B cell (primary cell): ENCODE measurements around the gene GTPBP4. TPM values are rescaled to one million over a fixed set of nuclear protein-coding genes. Genes with fewer than 3 reads are reported as not detected.

Experiments
- ATAC-seq: fragments of 200-7000 bp; cut with Tn5 transposase; one replicate; pipeline ENCODE4 v1.10.0; 2021; ENCODE audit warnings: low read depth, mild to moderate bottlenecking, moderate number of reproducible peaks, moderate library complexity
- CTCF ChIA-PET: fragments of 350-600 bp; sonication (Branson Sonifier 250); formaldehyde crosslinking; loops from one replicate; lab custom pipeline; 2021; ENCODE audit warnings: antibody characterized with exemption, inconsistent platforms; lab: Charles Lee
- POLR2A ChIA-PET: fragments of 350-600 bp; sonication (Branson Sonifier 250); formaldehyde crosslinking; loops from one replicate; lab custom pipeline; 2021; ENCODE audit warnings: antibody characterized with exemption; lab: Charles Lee
- DNase-seq: peaks from one replicate; pipeline ENCODE4 v3.0.0; 2013
- H2AFZ ChIP-seq: 2 replicates; pipeline ENCODE4 v1.6.1; 2012; ENCODE audit warnings: mild to moderate bottlenecking, low read depth, low read length; ENCODE audit not compliant: insufficient read depth, poor library complexity, severe bottlenecking
- H3K27ac ChIP-seq, 2 donors: 1 replicate in 1 of 2; 2 replicates in 1 of 2; pipeline ENCODE4 v1.5.1; 2012 to 2013; ENCODE audit warnings: low read length in 2 of 2, mild to moderate bottlenecking in 2 of 2, moderate library complexity in 1 of 2
- H3K27me3 ChIP-seq, 4 experiments: fragments of 200-600 bp in 1 of 4; sonication (generic) in 1 of 4; replicated peaks in 1 of 4; 1 replicate in 2 of 4; 2 replicates in 2 of 4; pipeline versions ENCODE4 v1.6.1 to v1.7.0; 2013 to 2016; ENCODE audit warnings: low read length in 3 of 4, mild to moderate bottlenecking in 2 of 4, mixed read lengths in 1 of 4, moderate library complexity in 1 of 4; ENCODE audit not compliant: insufficient read depth in 4 of 4, control insufficient read depth in 3 of 4; ENCODE audit errors: control extremely low read depth in 1 of 4
- H3K36me3 ChIP-seq, 2 experiments: replicated peaks in 1 of 2; 1 replicate in 1 of 2; 2 replicates in 1 of 2; pipeline versions ENCODE4 v1.6.1 to v1.7.1; 2013; ENCODE audit warnings: low read length in 1 of 2; ENCODE audit not compliant: insufficient read depth in 2 of 2, control insufficient read depth in 1 of 2; ENCODE audit errors: control extremely low read depth in 1 of 2, extremely low read depth in 1 of 2
- H3K4me1 ChIP-seq, 2 donors: fragments of 200-600 bp in 1 of 2; sonication (generic) in 1 of 2; 1 replicate in 1 of 2; 2 replicates in 1 of 2; pipeline versions ENCODE4 v1.5.1 to v1.6.1; 2013 to 2017; ENCODE audit warnings: low read length in 2 of 2; ENCODE audit not compliant: control insufficient read depth in 2 of 2, insufficient read depth in 2 of 2
- H3K4me2 ChIP-seq: replicated peaks from 2 replicates; pipeline ENCODE3; 2012; ENCODE audit warnings: mild to moderate bottlenecking, low read depth, low read length; ENCODE audit not compliant: poor library complexity, severe bottlenecking
- H3K4me3 ChIP-seq, 5 experiments: fragments of 200-600 bp in 1 of 5; sonication (generic) in 1 of 5; 1 replicate in 3 of 5; 2 replicates in 2 of 5; pipeline versions ENCODE4 v1.5.1 to v1.7.0; 2011 to 2016; ENCODE audit warnings: low read length in 4 of 5, mild to moderate bottlenecking in 4 of 5, low read depth in 2 of 5, control low read depth in 1 of 5, moderate library complexity in 1 of 5; ENCODE audit not compliant: insufficient read depth in 1 of 5; ENCODE audit errors: control extremely low read depth in 1 of 5, extremely low read depth in 1 of 5
- H3K79me2 ChIP-seq: fragments of 200-600 bp; sonication (generic); one replicate; pipeline ENCODE4 v1.6.0; 2016; ENCODE audit warnings: low read length; ENCODE audit not compliant: control insufficient read depth, insufficient read depth
- H3K9ac ChIP-seq: fragments of 200-600 bp; sonication (generic); 2 replicates; pipeline ENCODE4 v1.6.1; 2017; ENCODE audit warnings: mild to moderate bottlenecking, low read length, moderate library complexity
- H3K9me3 ChIP-seq, 3 donors: one replicate each; pipeline versions ENCODE4 v1.6.1 to v1.7.1; 2013; ENCODE audit warnings: low read length in 2 of 3; ENCODE audit not compliant: control insufficient read depth in 2 of 3, insufficient read depth in 1 of 3; ENCODE audit errors: control extremely low read depth in 1 of 3
- H4K20me1 ChIP-seq: 2 replicates; pipeline ENCODE4 v1.6.0; 2012; ENCODE audit warnings: mild to moderate bottlenecking, low read length; ENCODE audit not compliant: insufficient read depth, control insufficient read depth, poor library complexity, severe bottlenecking
- H3K27ac Mint-ChIP-seq: one replicate; pipeline ENCODE4 v1.8.0; 2021; ENCODE audit warnings: mixed read lengths
- H3K27me3 Mint-ChIP-seq: one replicate; pipeline ENCODE4 v1.8.0; 2021; ENCODE audit warnings: mixed read lengths
- H3K4me1 Mint-ChIP-seq: one replicate; pipeline ENCODE4 v1.8.0; 2021; ENCODE audit warnings: mixed read lengths
- H3K4me3 Mint-ChIP-seq: one replicate; pipeline ENCODE4 v1.8.0; 2021; ENCODE audit warnings: mixed read lengths
- H3K9me3 Mint-ChIP-seq: one replicate; pipeline ENCODE4 v1.8.0; 2022; ENCODE audit warnings: mixed read lengths; ENCODE audit not compliant: insufficient read depth
- EZH2 ChIP-seq: IDR thresholded peaks from 2 replicates; pipeline ENCODE4 v1.6.1; 2012; ENCODE audit warnings: borderline replicate concordance, low read depth, mild to moderate bottlenecking, moderate library complexity, low read length; ENCODE audit not compliant: insufficient read depth, poor library complexity, severe bottlenecking
- WGBS: methylation state at CpG from one replicate; pipeline ENCODE4 v1.1.5; 2013; ENCODE audit warnings: missing lambda C conversion rate; ENCODE audit not compliant: insufficient coverage; 5-methylcytosine and 5-hydroxymethylcytosine counted together
- intact Hi-C: fragments of 100-400 bp; cut with micrococcal nuclease; formaldehyde crosslinking; loops from one replicate; pipeline ENCODE4 v1.10.0; 2022
- polyA plus RNA-seq: library from polyadenylated mRNA; depleted of rRNA; stranded (reverse); fragments of >200 nt; gene quantifications from 2 replicates; pipeline ENCODE4 v1.2.3, GENCODE V29; 2012
- total RNA-seq, 2 donors: library from RNA; stranded (reverse); fragments of 120-200 nt in 1 of 2; gene quantifications; 1 replicate in 1 of 2; 2 replicates in 1 of 2; pipeline versions ENCODE4 v1.2.3 to v1.2.4, GENCODE V29; 2013 to 2022
- TF ChIP-seq, protein P1 (sequence below): fragments of 200-600 bp; IDR thresholded peaks from one replicate; pipeline ENCODE4 v1.8.0; 2022; ENCODE audit warnings: antibody characterized with exemption, mild to moderate bottlenecking

The GTPBP4 gene
- total and polyA plus RNA-seq, 2 donors (not counting 1 experiment from before 2014, with no cell fraction given): 11.8 to 45.4 TPM

DNA sequence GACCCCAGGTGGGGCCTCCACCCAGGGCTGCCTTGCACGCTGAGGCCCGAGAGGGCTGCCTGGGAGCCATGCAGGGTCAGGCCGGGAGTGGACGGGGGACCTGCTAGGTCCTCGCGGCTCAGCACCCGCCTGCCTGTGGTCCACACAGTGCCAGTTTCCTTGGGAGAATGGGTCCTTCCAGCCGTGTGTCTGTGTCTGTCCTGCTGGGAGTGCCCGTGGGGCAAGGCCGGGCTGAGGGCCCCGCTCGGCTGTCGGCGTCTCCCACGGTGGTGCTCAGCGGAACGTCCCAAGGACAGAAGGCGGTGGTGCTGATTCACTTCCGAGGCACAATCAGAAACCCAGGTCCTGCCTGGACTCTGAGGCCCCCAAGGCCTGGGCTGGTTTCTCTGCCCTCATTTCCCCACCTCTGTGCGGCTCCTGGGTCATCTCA lies 23.2 kb upstream of the GTPBP4 start:
- intact Hi-C loops: no loop called here
- no peaks in the 10 kb centered on the region for H3K4me1 ChIP-seq
- WGBS: 98% methylated on average over 20 of the region's 20 CpGs
- ChIA-PET POLR2A (no interaction called here), CTCF (no interaction called here)
- no peak overlapping the region for H3K4me3 ChIP-seq
- Mint-ChIP-seq H3K4me3 (no peak overlapping the region), H3K27ac (no peak overlapping the region), H3K27me3 (peaks cover 27% of the 10 kb centered on the region), H3K4me1 (no peaks in the 10 kb centered on the region), H3K9me3 (no peaks in the 10 kb centered on the region)
- no peak overlapping the region for H3K27ac ChIP-seq
- H2AFZ ChIP-seq: no peak overlapping the region
- no peak overlapping the region for H3K4me2 ChIP-seq
- DNase-seq: no peak
- peaks cover 0 to 3% (median 0%) of the 10 kb centered on the region in 3 donors for H3K9me3 ChIP-seq
- TF ChIP-seq EZH2: no peak
- TF ChIP-seq, protein P1, sequence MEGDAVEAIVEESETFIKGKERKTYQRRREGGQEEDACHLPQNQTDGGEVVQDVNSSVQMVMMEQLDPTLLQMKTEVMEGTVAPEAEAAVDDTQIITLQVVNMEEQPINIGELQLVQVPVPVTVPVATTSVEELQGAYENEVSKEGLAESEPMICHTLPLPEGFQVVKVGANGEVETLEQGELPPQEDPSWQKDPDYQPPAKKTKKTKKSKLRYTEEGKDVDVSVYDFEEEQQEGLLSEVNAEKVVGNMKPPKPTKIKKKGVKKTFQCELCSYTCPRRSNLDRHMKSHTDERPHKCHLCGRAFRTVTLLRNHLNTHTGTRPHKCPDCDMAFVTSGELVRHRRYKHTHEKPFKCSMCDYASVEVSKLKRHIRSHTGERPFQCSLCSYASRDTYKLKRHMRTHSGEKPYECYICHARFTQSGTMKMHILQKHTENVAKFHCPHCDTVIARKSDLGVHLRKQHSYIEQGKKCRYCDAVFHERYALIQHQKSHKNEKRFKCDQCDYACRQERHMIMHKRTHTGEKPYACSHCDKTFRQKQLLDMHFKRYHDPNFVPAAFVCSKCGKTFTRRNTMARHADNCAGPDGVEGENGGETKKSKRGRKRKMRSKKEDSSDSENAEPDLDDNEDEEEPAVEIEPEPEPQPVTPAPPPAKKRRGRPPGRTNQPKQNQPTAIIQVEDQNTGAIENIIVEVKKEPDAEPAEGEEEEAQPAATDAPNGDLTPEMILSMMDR: no peak
- no peak overlapping the region for H3K9ac ChIP-seq
- ATAC-seq: no peak
- H3K27me3 ChIP-seq: peaks cover 0 to 6% (median 0%) of the 10 kb centered on the region in 4 experiments
- H3K79me2 ChIP-seq: no peaks in the 10 kb centered on the region
- no peaks in the 10 kb centered on the region for H3K36me3 ChIP-seq
- no peaks in the 10 kb centered on the region for H4K20me1 ChIP-seq

DNA sequence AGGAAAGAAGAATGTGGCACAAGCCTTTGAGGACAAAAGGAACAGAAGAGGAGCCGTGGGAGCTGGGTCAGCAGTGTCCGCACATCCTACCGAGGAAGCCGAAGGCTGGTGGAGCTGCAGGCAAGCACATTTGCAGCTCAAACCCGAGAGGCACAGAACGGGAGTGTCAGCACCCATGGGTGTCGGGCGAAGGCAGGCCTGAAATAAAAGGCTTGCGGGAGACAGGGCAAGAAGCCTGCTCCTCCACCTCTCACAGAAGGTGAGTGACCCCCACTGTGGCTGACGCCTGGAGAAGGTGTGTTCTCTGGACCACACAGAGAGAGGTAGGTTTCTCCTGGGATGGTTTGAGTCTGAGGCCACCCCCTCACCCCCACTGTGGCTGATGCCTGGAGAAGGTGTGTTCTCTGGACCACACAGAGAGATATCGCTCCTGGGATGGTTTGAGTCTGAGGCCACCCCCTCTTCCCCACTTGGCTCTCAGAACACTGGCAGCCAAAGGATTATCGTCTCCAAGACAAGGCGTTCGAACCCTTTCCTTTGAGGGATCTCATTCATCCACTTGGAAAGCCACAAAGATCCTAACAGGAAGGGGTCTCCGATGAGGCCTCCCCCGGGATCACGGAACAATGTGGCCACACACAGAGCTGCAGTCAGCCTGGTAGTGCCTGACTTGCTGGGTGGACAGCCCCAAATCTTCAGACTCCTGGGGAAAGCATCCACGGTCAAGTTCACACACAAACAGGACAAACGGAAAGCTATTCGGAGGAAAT lies 21.6 kb upstream of the GTPBP4 start:
- H3K27ac ChIP-seq: no peak overlapping the region
- Mint-ChIP-seq H3K27ac (no peak overlapping the region), H3K4me3 (no peak overlapping the region), H3K27me3 (peaks cover 26% of the 10 kb centered on the region), H3K4me1 (no peaks in the 10 kb centered on the region), H3K9me3 (no peaks in the 10 kb centered on the region)
- CTCF ChIA-PET: no interaction called here
- no peaks in the 10 kb centered on the region for H3K4me1 ChIP-seq
- no peaks in the 10 kb centered on the region for H3K36me3 ChIP-seq
- no peaks in the 10 kb centered on the region for H4K20me1 ChIP-seq
- DNase-seq (no peak), ATAC-seq (no peak)
- H3K79me2 ChIP-seq: no peaks in the 10 kb centered on the region
- no peak overlapping the region for H3K4me2 ChIP-seq
- H3K9ac ChIP-seq: no peak overlapping the region
- POLR2A ChIA-PET: no interaction called here
- H3K4me3 ChIP-seq: no peak overlapping the region
- H3K27me3 ChIP-seq: peaks cover 0 to 6% (median 0%) of the 10 kb centered on the region in 4 experiments
- H2AFZ ChIP-seq: no peak overlapping the region
- intact Hi-C loops: no loop called here
- TF ChIP-seq EZH2: no peak
- H3K9me3 ChIP-seq: peaks cover 0 to 6% (median 0%) of the 10 kb centered on the region in 3 donors
- 92% methylated on average over 14 of the region's 20 CpGs for WGBS
